GM19238 (cell line): ENCODE results near the gene SAP30.

Source experiments
- DNase-seq: peaks from one replicate; pipeline ENCODE4 v3.0.0; 2011; ENCODE audit warnings: low spot score; ENCODE audit not compliant: insufficient read length

The SAP30 gene

DNA sequence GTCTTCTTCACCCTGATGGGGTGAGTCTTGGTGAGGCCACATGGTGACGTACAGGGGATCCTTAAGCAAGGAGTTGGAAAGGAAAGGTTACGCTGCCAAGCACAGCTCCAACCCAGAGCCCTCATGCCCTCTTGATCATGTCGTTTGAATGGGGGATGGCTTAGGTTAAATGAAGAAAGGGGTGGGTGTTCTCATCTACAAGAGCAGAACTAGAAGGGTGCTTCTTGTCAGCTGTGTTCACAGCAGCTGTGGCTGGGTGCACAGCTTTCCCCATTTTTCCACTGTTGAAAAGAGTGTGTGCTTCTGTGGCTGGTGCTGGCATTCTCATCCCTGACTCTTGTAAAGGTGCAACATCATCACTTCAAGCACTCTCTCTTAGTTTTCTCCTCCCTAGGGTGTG, 43.7 kb downstream of the SAP30 start:
- no peak for DNase-seq

DNA sequence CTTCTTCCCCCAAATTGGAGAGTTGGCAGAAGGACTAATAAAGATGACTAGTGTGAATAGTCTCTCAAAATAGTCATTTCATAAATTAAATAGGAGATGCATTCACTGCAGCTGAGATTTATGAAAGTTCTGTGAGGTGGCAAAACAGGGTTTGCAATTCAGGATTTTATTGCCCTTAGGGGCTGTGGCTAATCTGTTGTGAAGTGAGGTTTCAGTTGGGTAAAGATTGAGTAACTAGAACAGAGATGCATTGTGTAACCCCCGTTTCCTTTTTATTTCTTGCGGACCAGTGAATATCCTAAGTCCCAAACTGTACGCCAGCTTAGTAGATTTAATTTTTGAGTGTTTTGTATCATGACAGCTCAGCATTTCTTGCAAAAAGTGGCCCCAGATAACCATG, 44.3 kb downstream of the SAP30 start:
- DNase-seq: no peak

- DNase-seq: no peak
These were observed 45.3 kb downstream of the SAP30 start for GRCh38 chr4:173415885-173416653.

DNA sequence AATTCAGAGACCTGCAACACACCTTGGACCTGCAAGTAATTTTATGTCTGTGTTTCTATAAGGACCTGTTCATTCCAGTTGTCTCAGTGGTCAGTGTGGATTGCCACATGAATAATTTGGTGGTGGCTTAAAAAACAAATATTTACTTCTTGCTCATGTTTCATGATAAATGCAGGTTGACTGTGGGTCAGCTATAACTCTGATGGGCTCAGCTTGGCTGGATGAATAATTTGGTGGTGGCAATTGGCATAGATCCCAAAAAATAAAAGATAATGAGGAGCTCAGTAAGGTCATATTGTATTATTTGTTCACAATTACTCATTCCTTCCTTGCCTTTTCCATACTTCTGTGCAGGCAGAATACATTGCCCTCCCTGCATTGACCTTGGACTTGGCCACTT, 47.1 kb downstream of the SAP30 start:
- no peak for DNase-seq

DNA sequence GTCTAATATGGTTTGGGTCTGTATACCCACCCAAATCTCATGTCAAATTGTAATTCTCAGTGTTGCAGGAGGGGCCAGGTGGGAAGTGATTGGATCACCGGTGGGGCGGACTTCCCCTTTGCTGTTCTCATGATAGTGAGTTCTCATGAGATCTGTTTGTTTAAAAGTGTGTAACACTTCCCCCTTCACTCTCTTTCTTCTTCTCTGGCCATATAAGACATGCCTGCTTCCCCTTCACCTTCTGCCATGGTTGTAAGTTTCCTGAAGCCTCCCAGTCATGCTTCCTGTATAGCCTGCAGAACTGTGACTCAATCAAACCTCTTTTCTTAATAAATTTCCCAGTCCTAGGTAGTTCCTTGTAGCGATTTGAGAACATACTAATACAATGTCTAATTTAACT, 47.9 kb downstream of the SAP30 start:
- DNase-seq: no peak

GRCh38 chr4:173420324-173420752, 49.6 kb downstream of the SAP30 start:
- DNase-seq: no peak

- no peak for DNase-seq
These were observed 50.0 kb downstream of the SAP30 start for GRCh38 chr4:173420801-173421200.

- no peak for DNase-seq
These were observed 54.4 kb downstream of the SAP30 start for GRCh38 chr4:173424899-173425805.

GRCh38 chr4:173426064-173426463, 55.3 kb downstream of the SAP30 start:
- no peak for DNase-seq
